Muscle of arm (tissue), 12 donors: Measurements from ENCODE around the gene PLPPR5. TPM values are rescaled to one million over a fixed set of nuclear protein-coding genes. Genes with fewer than 3 reads are reported as not detected.

Experiments
- DNase-seq: peaks from one replicate; pipeline ENCODE4 v3.0.0-alpha.2; 2013
- polyA plus RNA-seq, 12 donors: library from polyadenylated mRNA; unstranded; fragments of 120-200 nt; gene quantifications; one replicate each; pipeline ENCODE4 v1.2.1, GENCODE V29; 2013; ENCODE audit not compliant: insufficient read length in 12 of 12

PLPPR5 gene
- polyA plus RNA-seq, 12 donors: 1.4 to 4.6 (median 3.1) TPM; not detected in 1

DNA sequence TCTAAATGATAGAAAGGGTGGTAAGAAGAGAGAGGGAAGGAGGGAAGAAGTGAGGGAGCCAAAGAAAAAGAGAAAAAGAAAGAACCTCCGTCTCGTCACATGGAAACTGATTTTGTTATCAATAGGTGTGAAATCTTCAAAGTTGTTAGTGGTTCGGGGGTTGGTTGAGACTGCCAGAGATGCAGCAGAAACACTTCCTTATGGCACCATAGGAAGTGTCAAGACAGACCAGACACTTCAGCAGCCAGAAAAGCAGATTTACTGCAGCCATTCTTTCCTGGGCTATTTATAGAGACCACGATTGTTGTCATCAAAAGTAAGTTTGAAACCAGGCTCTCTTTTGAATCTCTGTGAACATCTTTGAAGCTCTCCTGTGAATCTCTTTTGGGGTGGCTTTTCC is 150.5 kb downstream of the PLPPR5 start:
- no peak for DNase-seq

DNA sequence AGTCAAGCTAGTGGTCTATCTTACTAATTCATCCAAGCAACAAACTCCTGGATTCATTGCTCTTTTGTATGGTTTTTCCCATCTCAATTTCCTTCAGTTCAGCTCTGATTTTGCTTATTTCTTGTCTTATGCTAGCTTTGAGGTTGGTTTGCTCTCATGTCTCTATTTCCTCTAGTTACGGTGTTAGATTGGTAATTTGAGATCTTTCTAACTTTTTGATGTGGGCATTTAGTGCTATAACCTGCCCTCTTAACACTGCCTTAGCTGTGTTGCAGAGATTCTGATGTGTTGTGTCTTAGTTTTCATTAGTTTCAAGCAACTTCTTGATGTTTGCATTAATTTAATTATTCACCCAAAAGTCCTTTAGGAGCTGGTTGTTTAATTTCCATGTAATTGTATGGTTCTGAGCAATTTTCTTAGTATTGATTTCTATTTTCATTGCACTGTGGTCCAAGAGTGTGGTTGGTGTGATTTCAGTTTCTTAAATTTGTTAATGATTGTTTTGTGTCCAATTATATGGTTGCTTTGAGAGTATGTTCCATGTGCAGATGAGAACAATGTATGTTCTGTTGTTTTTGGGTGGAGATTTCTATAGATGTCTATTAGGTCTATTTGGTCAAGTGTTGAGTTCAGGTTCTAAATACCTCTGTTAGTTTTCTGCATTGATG is 154.6 kb downstream of the PLPPR5 start:
- no peak for DNase-seq

DNA sequence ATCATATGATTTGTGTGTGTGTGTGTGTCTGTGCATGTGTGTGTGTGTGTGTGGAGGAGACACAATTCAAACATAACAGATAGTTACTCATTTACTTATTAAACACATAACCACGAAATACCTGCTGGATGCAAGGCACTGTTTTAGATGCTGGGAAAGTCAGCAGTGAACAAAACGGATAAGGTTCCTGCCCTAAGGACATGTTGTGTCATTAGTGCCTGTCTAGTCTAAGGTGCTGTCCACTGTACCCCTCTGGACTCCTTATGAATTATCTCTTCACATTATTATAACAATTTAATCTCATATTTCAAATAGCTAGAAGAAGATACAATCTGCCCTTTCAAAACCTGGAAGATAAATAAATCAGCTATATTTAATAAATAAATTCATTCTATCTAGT is 162.4 kb downstream of the PLPPR5 start:
- no peak for DNase-seq
